Esophagus muscularis mucosa (tissue), 4 donors: ENCODE results near the gene TSLP.

Experiments
- EP300 ChIP-seq: sonication (generic); formaldehyde crosslinking; IDR thresholded peaks from one replicate; pipeline ENCODE4 v1.6.1; 2017; ENCODE audit warnings: antibody characterized with exemption
- POLR2AphosphoS5 ChIP-seq, 2 donors: sonication (generic); formaldehyde crosslinking; IDR thresholded peaks; one replicate each; pipeline ENCODE4 v1.6.1; 2017; ENCODE audit warnings: antibody characterized with exemption in 2 of 2
- TF ChIP-seq, protein P1 (sequence below), 3 experiments: fragments of 200-600 bp in 2 of 3; fragments of 450-650 bp in 1 of 3; sonication (generic) in 2 of 3; IDR thresholded peaks; one replicate each; pipeline ENCODE4 v1.5.1; 2017 to 2019; ENCODE audit warnings: antibody characterized with exemption in 3 of 3, mild to moderate bottlenecking in 2 of 3, moderate library complexity in 1 of 3

DNA sequence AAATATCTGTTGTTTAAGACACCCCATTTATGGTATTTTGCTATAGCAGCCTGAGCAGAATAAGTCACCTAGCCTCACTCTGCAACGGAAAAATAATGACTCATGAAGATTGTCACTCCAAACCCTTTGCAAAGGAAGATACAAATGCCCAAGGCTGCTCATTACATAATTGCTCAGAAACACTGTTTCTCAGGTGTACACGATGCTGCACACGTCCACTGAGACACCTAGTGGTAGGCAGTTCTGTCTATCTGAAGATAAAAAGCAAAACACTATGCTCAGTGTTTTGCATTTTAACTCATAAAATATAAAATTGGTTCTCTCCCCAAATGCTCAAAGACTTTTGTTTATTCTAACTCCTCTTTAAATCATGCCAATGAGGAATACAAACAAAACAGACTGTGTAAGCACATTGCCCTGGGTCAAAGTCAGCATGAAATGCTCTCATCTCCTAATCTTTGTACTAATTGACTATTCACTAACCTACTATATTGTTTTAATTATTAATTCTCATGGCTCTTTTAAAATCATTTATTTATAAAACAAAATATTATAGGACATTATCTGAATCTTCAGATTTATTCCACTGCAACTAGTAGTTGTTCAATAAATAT lies 7.7 kb upstream of the TSLP start:
- TF ChIP-seq EP300 (no peak), POLR2AphosphoS5 (IDR thresholded peaks at IDR 0.05) (no peak)
- TF ChIP-seq, protein P1, sequence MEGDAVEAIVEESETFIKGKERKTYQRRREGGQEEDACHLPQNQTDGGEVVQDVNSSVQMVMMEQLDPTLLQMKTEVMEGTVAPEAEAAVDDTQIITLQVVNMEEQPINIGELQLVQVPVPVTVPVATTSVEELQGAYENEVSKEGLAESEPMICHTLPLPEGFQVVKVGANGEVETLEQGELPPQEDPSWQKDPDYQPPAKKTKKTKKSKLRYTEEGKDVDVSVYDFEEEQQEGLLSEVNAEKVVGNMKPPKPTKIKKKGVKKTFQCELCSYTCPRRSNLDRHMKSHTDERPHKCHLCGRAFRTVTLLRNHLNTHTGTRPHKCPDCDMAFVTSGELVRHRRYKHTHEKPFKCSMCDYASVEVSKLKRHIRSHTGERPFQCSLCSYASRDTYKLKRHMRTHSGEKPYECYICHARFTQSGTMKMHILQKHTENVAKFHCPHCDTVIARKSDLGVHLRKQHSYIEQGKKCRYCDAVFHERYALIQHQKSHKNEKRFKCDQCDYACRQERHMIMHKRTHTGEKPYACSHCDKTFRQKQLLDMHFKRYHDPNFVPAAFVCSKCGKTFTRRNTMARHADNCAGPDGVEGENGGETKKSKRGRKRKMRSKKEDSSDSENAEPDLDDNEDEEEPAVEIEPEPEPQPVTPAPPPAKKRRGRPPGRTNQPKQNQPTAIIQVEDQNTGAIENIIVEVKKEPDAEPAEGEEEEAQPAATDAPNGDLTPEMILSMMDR (IDR thresholded peaks at IDR 0.05) = peak; percentile 25 to 49 (median 37)
